A549 (cell line): ENCODE results near the gene NAB1. TPM values are rescaled to one million over a fixed set of nuclear protein-coding genes. Genes with fewer than 3 reads are reported as not detected.
"Not testable (repeated sequence)": the region's sequence is repeated elsewhere in the genome, so short reads cannot be mapped to it uniquely, and the experiment has no call there.

Experiments
- ATAC-seq, 2 experiments: fragments of 200-7000 bp in 1 of 2; fragments of >200 bp in 1 of 2; cut with Nextera tagmentation in 1 of 2; cut with Tn5 transposase in 1 of 2; 3 replicates each; pipeline versions ENCODE4 v1.8.0 to v1.9.1; 2018 to 2020; ENCODE audit warnings: mild to moderate bottlenecking in 1 of 2, moderate library complexity in 1 of 2
- CTCF ChIA-PET: fragments of 300-600 bp; sonication (Branson Sonifier 250); formaldehyde crosslinking; extraction: SDS; loops from one replicate; lab custom pipeline; 2021; ENCODE audit warnings: antibody characterized with exemption, inconsistent platforms; lab: Yijun Ruan, JAX
- POLR2A ChIA-PET: fragments of 350-600 bp; formaldehyde crosslinking; extraction: SDS; loops from one replicate; lab custom pipeline; 2021; ENCODE audit warnings: antibody characterized with exemption, inconsistent platforms; lab: Yijun Ruan, JAX
- DNase-seq, 2 experiments: peaks; one replicate each; pipeline versions ENCODE4 v3.0.0 to v3.0.0-alpha.2; 2011 to 2016; ENCODE audit warnings: low read depth in 1 of 2, low spot score in 1 of 2
- FAIRE-seq: peaks from 2 replicates; lab custom pipeline; 2011; peaks lifted over from hg19 to GRCh38; lab: Jason Lieb, UNC
- H3K27ac ChIP-seq, 2 experiments: fragments of >200 bp; sonication (Bioruptor Twin); formaldehyde crosslinking; 3 replicates each; pipeline ENCODE4 v1.5.1; 2016 to 2017
- H3K4me1 ChIP-seq: fragments of >200 bp; sonication (Bioruptor Twin); formaldehyde crosslinking; 3 replicates; pipeline ENCODE4 v1.6.1; 2016
- H3K4me2 ChIP-seq: fragments of >200 bp; sonication (Bioruptor Twin); formaldehyde crosslinking; 3 replicates; pipeline ENCODE4 v1.6.1; 2016
- H3K4me3 ChIP-seq: fragments of >200 bp; sonication (Bioruptor Twin); formaldehyde crosslinking; 3 replicates; pipeline ENCODE4 v1.5.1; 2016
- H3K9me3 ChIP-seq: fragments of >200 bp; sonication (Bioruptor Twin); formaldehyde crosslinking; 3 replicates; pipeline ENCODE4 v1.6.1; 2016
- BHLHE40 ChIP-seq: IDR thresholded peaks from 2 replicates; pipeline ENCODE4 v1.6.1; 2012; ENCODE audit warnings: low read depth, low read length, inconsistent platforms
- CBX8 ChIP-seq: fragments of 200-600 bp; sonication (generic); IDR thresholded peaks from 2 replicates; pipeline ENCODE4 v1.6.1; 2016
- ELK1 ChIP-seq: fragments of 150-350 bp; IDR thresholded peaks from 2 replicates; pipeline ENCODE4 v1.6.1; 2014; ENCODE audit warnings: low read depth, mild to moderate bottlenecking, low read length
- EP300 ChIP-seq, 2 experiments: fragments of >200 bp; sonication (Bioruptor Twin); formaldehyde crosslinking; IDR thresholded peaks; 2 replicates in 1 of 2; 3 replicates in 1 of 2; pipeline ENCODE4 v1.6.1; 2016 to 2017
- ESRRA ChIP-seq: fragments of 150-350 bp; IDR thresholded peaks from 2 replicates; pipeline ENCODE4 v1.6.1; 2014; ENCODE audit warnings: mild to moderate bottlenecking, low read length, borderline replicate concordance
- FOSB ChIP-seq: fragments of 250-450 bp; sonication (Bioruptor Pico); IDR thresholded peaks from 2 replicates; pipeline ENCODE4 v1.5.0; 2020; ENCODE audit warnings: mild to moderate bottlenecking, moderate library complexity
- FOXS1 ChIP-seq: fragments of 250-450 bp; sonication (Bioruptor Pico); IDR thresholded peaks from 2 replicates; pipeline ENCODE4 v1.5.0; 2020; ENCODE audit warnings: mild to moderate bottlenecking, moderate library complexity
- HES2 ChIP-seq: fragments of >200 bp; sonication (Bioruptor Twin); formaldehyde crosslinking; IDR thresholded peaks from 2 replicates; pipeline ENCODE4 v1.6.1; 2016
- HEYL ChIP-seq: fragments of 250-450 bp; sonication (Bioruptor Pico); IDR thresholded peaks from 2 replicates; pipeline ENCODE4 v1.8.0; 2021; ENCODE audit warnings: mild to moderate bottlenecking, moderate library complexity
- HOXB13 ChIP-seq: fragments of 250-450 bp; sonication (Bioruptor Pico); IDR thresholded peaks from 2 replicates; pipeline ENCODE4 v1.5.0; 2020; ENCODE audit warnings: low read depth, mild to moderate bottlenecking, moderate library complexity
- JUN ChIP-seq, 2 experiments: fragments of >200 bp; sonication (Bioruptor Twin); formaldehyde crosslinking; IDR thresholded peaks; 2 replicates in 1 of 2; 3 replicates in 1 of 2; pipeline ENCODE4 v1.6.1; 2016 to 2017
- JUNB ChIP-seq: fragments of >200 bp; sonication (Bioruptor Twin); formaldehyde crosslinking; IDR thresholded peaks from 2 replicates; pipeline ENCODE4 v1.6.1; 2016
- KDM5A ChIP-seq: fragments of 200-600 bp; sonication (generic); IDR thresholded peaks from 2 replicates; pipeline ENCODE4 v1.6.1; 2016; ENCODE audit warnings: antibody characterized with exemption, mild to moderate bottlenecking
- MAFK ChIP-seq: fragments of 450-650 bp; IDR thresholded peaks from 2 replicates; pipeline ENCODE4 v1.6.1; 2014; ENCODE audit not compliant: partially characterized antibody
- MAX ChIP-seq: IDR thresholded peaks from 2 replicates; pipeline ENCODE4 v1.6.1; 2012
- MAZ ChIP-seq: fragments of 150-350 bp; IDR thresholded peaks from 2 replicates; pipeline ENCODE4 v1.6.1; 2014; ENCODE audit warnings: antibody characterized with exemption, low read depth, low read length, borderline replicate concordance
- NPAS2 ChIP-seq: fragments of 250-450 bp; sonication (Bioruptor Pico); IDR thresholded peaks from 2 replicates; pipeline ENCODE4 v1.8.0; 2022; ENCODE audit warnings: mild to moderate bottlenecking, moderate library complexity, borderline replicate concordance
- NR3C1 ChIP-seq: fragments of >200 bp; sonication (Bioruptor Twin); formaldehyde crosslinking; IDR thresholded peaks from 3 replicates; pipeline ENCODE4 v1.6.1; 2017
- PBX3 ChIP-seq: IDR thresholded peaks from 2 replicates; pipeline ENCODE4 v1.6.1; 2012
- POLR2AphosphoS2 ChIP-seq: conservative IDR thresholded peaks from 2 replicates; pipeline ENCODE4 v1.6.1; 2012; ENCODE audit warnings: low read length, improper control_type of control experiment, inconsistent platforms
- RAD21 ChIP-seq, 2 experiments: fragments of >200 bp in 1 of 2; sonication (Bioruptor Twin) in 1 of 2; formaldehyde crosslinking in 1 of 2; IDR thresholded peaks in 1 of 2; conservative IDR thresholded peaks in 1 of 2; 2 replicates in 1 of 2; 3 replicates in 1 of 2; pipeline ENCODE4 v1.6.1; 2012 to 2018; ENCODE audit warnings: inconsistent platforms in 1 of 2
- RARB ChIP-seq: fragments of 250-450 bp; sonication (Bioruptor Pico); IDR thresholded peaks from 2 replicates; pipeline ENCODE4 v1.8.0; 2021; ENCODE audit warnings: mild to moderate bottlenecking, moderate library complexity
- RFX5 ChIP-seq: fragments of 450-650 bp; IDR thresholded peaks from 2 replicates; pipeline ENCODE4 v1.7.1; 2014; ENCODE audit warnings: antibody characterized with exemption, mild to moderate bottlenecking, moderate library complexity
- RNF2 ChIP-seq: fragments of 200-600 bp; sonication (generic); IDR thresholded peaks from 2 replicates; pipeline ENCODE4 v1.6.1; 2016; ENCODE audit warnings: low read depth, mild to moderate bottlenecking, antibody characterized with exemption, moderate library complexity, borderline replicate concordance
- TFCP2L1 ChIP-seq: fragments of 250-450 bp; sonication (Bioruptor Pico); IDR thresholded peaks from 2 replicates; pipeline ENCODE4 v1.5.0; 2021; ENCODE audit warnings: mild to moderate bottlenecking
- USF2 ChIP-seq: fragments of 450-650 bp; IDR thresholded peaks from 2 replicates; pipeline ENCODE4 v1.6.1; 2014; ENCODE audit warnings: antibody characterized with exemption
- ZC3H11A ChIP-seq: fragments of 450-650 bp; IDR thresholded peaks from 2 replicates; pipeline ENCODE4 v1.6.1; 2014; ENCODE audit warnings: antibody characterized with exemption, mild to moderate bottlenecking
- ZFP36 ChIP-seq: fragments of 450-650 bp; IDR thresholded peaks from 2 replicates; pipeline ENCODE4 v1.6.1; 2014; ENCODE audit warnings: borderline replicate concordance; ENCODE audit not compliant: partially characterized antibody
- ZSCAN20 ChIP-seq: fragments of 250-450 bp; sonication (Bioruptor Pico); IDR thresholded peaks from 2 replicates; pipeline ENCODE4 v1.8.0; 2022; ENCODE audit warnings: mild to moderate bottlenecking, moderate library complexity
- WGBS: methylation state at CpG from one replicate; pipeline ENCODE4 v1.1.6; 2017; ENCODE audit errors: missing lambda C conversion rate; 5-methylcytosine and 5-hydroxymethylcytosine counted together
- polyA plus RNA-seq, 4 experiments: library from polyadenylated mRNA; depleted of rRNA in 3 of 4; stranded (reverse); fragments of >200 nt; fragmentation: RNase III in 1 of 4; extraction: RNeasy Plus Mini Kit Qiagen cat#74134 plus additional on column Dnase treatment in 1 of 4; gene quantifications; 2 replicates in 3 of 4; 3 replicates in 1 of 4; pipeline ENCODE4 v1.2.3, GENCODE V29; 2011 to 2017

The NAB1 gene
- polyA plus RNA-seq, 2 of the 4 experiments (the other 2 are of a cell fraction) = 37.6 to 67.3 TPM

GRCh38 chr2:190701586-190701985, 52.7 kb downstream of the NAB1 start:
- TF ChIP-seq RARB (CRISPR knock-in tag) = no peak
- TF ChIP-seq NPAS2 (CRISPR knock-in tag) = no peak
- TF ChIP-seq FOSB = no peak
- no peak for TF ChIP-seq MAX
- no peak for TF ChIP-seq POLR2AphosphoS2
- TF ChIP-seq EP300 (IDR thresholded peaks at IDR 0.05) = no peak
- no peak for TF ChIP-seq HOXB13 (CRISPR knock-in tag)
- no peak for TF ChIP-seq ZC3H11A
- TF ChIP-seq NR3C1 = no peak
- TF ChIP-seq JUN (IDR thresholded peaks at IDR 0.05) = no peak
- no peak for TF ChIP-seq FOXS1 (CRISPR knock-in tag)
- H3K27ac ChIP-seq = no peak overlapping the region
- H3K4me3 ChIP-seq = no peak overlapping the region
- H3K9me3 ChIP-seq = no peaks in the 10 kb centered on the region
- 62% methylated on average over 7 of the region's 7 CpGs for WGBS
- H3K4me1 ChIP-seq = no peaks in the 10 kb centered on the region
- no peak for FAIRE-seq
- no peak overlapping the region for H3K4me2 ChIP-seq
- DNase-seq = no peak
- ATAC-seq = no peak
- ChIA-PET POLR2A (no interaction called here), CTCF (interaction anchor here (1.3 kb wide), 1 partner anchor 9 kb away, joined by 3 read pairs; no protein-coding TSS in a partner anchor)

- Histone ChIP-seq H3K4me3 (no peak overlapping the region), H3K4me1 (no peaks in the 10 kb centered on the region), H3K9me3 (0 out of 3 replicates have a peak, but pooled peaks cover 9% of the 10 kb centered on the region), H3K27ac (no peak overlapping the region), H3K4me2 (no peak overlapping the region)
- POLR2A ChIA-PET = no interaction called here
- FAIRE-seq (no peak), DNase-seq (no peak), ATAC-seq (peak in 1 of 2 experiments; percentile 34; a peak in 3 of 6 replicates)
- WGBS = 96% methylated on average over 6 of the region's 6 CpGs
- CTCF ChIA-PET = interaction anchor here (2.4 kb wide), 1 partner anchor 14 kb away, joined by 6 read pairs; no protein-coding TSS in a partner anchor
- TF ChIP-seq ZSCAN20 (CRISPR knock-in tag) = no peak
- no peak for TF ChIP-seq BHLHE40
- TF ChIP-seq PBX3 = no peak
- TF ChIP-seq RARB (CRISPR knock-in tag) = no peak
- no peak for TF ChIP-seq ZFP36
- TF ChIP-seq ESRRA = no peak
- TF ChIP-seq RFX5 = no peak
- no peak for TF ChIP-seq HES2
- TF ChIP-seq MAFK = no peak
- TF ChIP-seq USF2 = no peak
- TF ChIP-seq HOXB13 (CRISPR knock-in tag) = no peak
- no peak for TF ChIP-seq EP300 (IDR thresholded peaks at IDR 0.05)
Observed at GRCh38 chr2:190705280-190705679, 56.4 kb downstream of the NAB1 start.

- no peak for DNase-seq
- TF ChIP-seq ELK1 (no peak), KDM5A (no peak), MAZ (no peak), CBX8 (no peak), PBX3 (no peak), JUNB (no peak), RNF2 (no peak), RAD21 (conservative IDR thresholded peaks at IDR 0.05 in 1 of 2, IDR thresholded peaks at IDR 0.05 in 1 of 2) (no peak), HEYL (CRISPR knock-in tag) (no peak), TFCP2L1 (CRISPR knock-in tag) (no peak)
- TF ChIP-seq, all 56 proteins: peak for 0
- ChIA-PET CTCF (interaction anchor here (1.0 kb wide), 1 partner anchor 10 kb away, joined by 4 read pairs; no protein-coding TSS in a partner anchor), POLR2A (no interaction called here)
- no peak for ATAC-seq
- Histone ChIP-seq H3K9me3 (0 out of 3 replicates have a peak, but pooled peaks cover 9% of the 10 kb centered on the region), H3K27ac (no peak overlapping the region), H3K4me2 (no peak overlapping the region), H3K4me1 (no peaks in the 10 kb centered on the region), H3K4me3 (no peak overlapping the region)
- WGBS = 68% methylated on average over 2 of the region's 2 CpGs
- no peak for FAIRE-seq
Observed at GRCh38 chr2:190707726-190708125, 58.8 kb downstream of the NAB1 start.

- H3K4me3 ChIP-seq, H3K4me2 ChIP-seq, H3K27ac ChIP-seq, CTCF ChIA-PET, FAIRE-seq, H3K4me1 ChIP-seq, DNase-seq, POLR2A ChIA-PET, H3K9me3 ChIP-seq, ATAC-seq: not testable (repeated sequence)
Observed at GRCh38 chr2:190708650-190709049, 59.8 kb downstream of the NAB1 start.
